NB4 (cell line): ENCODE measurements around the gene MACROD2.

Experiments
- DNase-seq: peaks from one replicate; pipeline ENCODE4 v3.0.0; 2010; ENCODE audit warnings: low read depth
- H3K4me3 ChIP-seq: one replicate; pipeline ENCODE4 v1.5.1; 2011; ENCODE audit warnings: mild to moderate bottlenecking, low read depth, low read length, moderate library complexity
- MYC ChIP-seq: IDR thresholded peaks from 2 replicates; pipeline ENCODE4 v1.6.1; 2011; ENCODE audit warnings: low read depth, low read length
- POLR2A ChIP-seq: IDR thresholded peaks from 2 replicates; pipeline ENCODE4 v1.6.1; 2011; ENCODE audit warnings: mild to moderate bottlenecking; ENCODE audit not compliant: insufficient read length; ENCODE audit errors: extremely low read depth
- TF ChIP-seq, protein P1 (sequence below): IDR thresholded peaks from 2 replicates; pipeline ENCODE4 v1.6.1; 2011; ENCODE audit warnings: low read depth, low read length
- TF ChIP-seq, protein P2 (sequence below): IDR thresholded peaks from one replicate; pipeline ENCODE4 v1.5.1; 2012; ENCODE audit warnings: low read depth, low read length

Gene MACROD2

DNA sequence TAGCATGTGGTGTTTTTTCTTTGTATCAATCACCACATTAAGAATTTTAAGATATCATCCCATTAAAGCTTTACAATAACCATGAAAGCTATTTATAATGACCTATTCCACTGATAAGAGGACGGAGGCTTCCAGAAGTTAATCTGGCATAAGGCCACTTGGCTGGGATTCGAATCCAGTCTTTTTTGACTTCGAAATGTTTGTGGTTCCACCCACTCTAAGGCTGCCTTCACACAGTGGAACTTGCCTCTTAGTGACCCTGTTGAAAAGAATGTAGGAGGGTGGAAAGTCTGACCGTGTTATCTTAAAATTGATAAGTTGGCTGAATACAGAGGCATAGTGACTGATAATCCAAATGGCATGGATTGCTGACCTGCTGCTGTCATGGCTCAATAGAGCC is 1618.2 kb downstream of the MACROD2 start:
- no peak for DNase-seq
- no peak for TF ChIP-seq POLR2A
- TF ChIP-seq, protein P1, sequence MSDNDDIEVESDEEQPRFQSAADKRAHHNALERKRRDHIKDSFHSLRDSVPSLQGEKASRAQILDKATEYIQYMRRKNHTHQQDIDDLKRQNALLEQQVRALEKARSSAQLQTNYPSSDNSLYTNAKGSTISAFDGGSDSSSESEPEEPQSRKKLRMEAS: no peak
- TF ChIP-seq, protein P2, sequence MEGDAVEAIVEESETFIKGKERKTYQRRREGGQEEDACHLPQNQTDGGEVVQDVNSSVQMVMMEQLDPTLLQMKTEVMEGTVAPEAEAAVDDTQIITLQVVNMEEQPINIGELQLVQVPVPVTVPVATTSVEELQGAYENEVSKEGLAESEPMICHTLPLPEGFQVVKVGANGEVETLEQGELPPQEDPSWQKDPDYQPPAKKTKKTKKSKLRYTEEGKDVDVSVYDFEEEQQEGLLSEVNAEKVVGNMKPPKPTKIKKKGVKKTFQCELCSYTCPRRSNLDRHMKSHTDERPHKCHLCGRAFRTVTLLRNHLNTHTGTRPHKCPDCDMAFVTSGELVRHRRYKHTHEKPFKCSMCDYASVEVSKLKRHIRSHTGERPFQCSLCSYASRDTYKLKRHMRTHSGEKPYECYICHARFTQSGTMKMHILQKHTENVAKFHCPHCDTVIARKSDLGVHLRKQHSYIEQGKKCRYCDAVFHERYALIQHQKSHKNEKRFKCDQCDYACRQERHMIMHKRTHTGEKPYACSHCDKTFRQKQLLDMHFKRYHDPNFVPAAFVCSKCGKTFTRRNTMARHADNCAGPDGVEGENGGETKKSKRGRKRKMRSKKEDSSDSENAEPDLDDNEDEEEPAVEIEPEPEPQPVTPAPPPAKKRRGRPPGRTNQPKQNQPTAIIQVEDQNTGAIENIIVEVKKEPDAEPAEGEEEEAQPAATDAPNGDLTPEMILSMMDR: no peak
- no peak for TF ChIP-seq MYC
- H3K4me3 ChIP-seq: no peak overlapping the region

DNA sequence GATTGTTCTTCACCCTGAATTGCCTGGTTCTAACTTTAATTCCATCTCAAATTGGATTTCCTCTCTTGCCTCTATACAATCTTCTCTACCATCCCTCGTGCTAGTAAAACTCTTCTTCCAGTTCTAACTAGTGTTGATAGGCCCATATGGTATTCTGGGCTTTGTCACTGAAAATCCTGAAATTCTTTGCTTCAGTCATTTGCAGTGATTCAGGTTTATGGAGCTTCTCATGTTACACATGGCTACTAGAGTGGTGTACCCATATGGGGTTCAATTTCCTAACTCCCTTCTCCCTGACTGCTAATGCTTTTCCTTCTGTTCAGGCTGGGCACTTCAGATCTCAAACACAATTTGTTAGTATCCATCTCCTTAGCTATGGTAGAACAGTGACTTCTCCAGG is 1621.3 kb downstream of the MACROD2 start:
- TF ChIP-seq, protein P2: no peak
- TF ChIP-seq POLR2A: no peak
- no peak for TF ChIP-seq MYC
- TF ChIP-seq, protein P1: no peak
- DNase-seq: no peak
- H3K4me3 ChIP-seq: no peak overlapping the region

DNA sequence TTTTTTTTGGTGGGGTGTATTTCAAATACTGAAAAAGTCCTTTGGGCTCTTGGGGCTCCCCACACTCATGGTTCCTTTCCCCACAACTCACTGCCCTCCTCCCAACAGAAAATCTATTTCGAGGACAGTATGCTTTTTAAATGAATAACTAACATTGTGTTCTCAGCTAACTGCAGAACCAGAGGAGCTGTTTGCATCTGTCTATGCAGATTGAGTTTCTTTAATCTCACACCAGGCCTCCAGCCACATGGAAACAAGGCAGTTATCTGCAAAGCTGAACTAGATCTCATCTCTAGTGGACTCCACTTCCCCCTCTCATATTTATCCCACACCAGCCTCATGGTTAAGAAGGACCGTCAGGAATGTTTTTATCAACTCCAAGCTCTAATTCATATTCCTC is 1622.8 kb downstream of the MACROD2 start:
- no peak overlapping the region for H3K4me3 ChIP-seq
- TF ChIP-seq, protein P2: no peak
- TF ChIP-seq, protein P1: no peak
- TF ChIP-seq MYC: no peak
- TF ChIP-seq POLR2A: no peak
- no peak for DNase-seq

DNA sequence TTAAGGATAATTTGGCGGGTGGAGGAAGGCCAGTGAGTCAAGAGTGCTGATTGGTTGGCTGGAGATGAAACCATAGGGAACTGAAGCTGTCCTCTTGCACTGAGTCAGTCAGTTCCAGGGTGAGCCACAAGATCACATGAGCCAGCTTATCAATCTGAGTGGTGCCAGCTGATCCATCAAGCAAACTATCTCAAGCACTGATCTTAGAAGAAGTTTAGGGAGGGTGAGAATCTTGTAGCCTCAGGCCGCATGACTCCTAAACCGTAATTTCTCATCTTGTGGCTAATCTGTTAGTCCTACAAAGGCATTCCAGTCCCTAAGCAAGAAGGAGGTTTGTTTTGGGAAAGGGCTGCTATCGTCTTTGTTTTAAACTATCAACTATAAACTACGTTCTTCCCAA is 1623.6 kb downstream of the MACROD2 start:
- no peak for DNase-seq
- H3K4me3 ChIP-seq: no peak overlapping the region
- TF ChIP-seq, protein P2: no peak
- TF ChIP-seq, protein P1: no peak
- TF ChIP-seq POLR2A: no peak
- TF ChIP-seq MYC: no peak

DNA sequence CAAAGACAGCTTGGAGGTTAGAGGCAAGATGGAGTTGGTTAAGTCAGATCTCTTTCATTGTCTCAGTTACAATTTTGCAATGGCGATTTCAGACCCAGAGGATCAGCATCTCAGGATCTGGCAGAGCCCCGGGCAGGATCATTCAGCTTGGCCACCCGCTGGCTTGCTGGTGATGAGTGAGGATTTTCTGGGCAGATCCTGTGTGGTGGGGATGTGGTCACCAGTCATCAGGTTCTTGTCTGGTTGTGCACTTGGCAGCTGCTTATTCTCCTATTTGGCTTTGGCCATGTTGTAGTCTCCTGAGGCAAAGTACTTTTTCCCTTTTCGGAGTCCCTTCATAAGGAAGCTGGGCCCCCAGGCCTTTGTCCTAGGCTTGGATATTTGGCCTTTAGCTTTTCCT is 1624.0 kb downstream of the MACROD2 start:
- H3K4me3 ChIP-seq: no peak overlapping the region
- TF ChIP-seq POLR2A (no peak), MYC (no peak)
- TF ChIP-seq, protein P2: no peak
- TF ChIP-seq, protein P1: no peak
- no peak for DNase-seq

DNA sequence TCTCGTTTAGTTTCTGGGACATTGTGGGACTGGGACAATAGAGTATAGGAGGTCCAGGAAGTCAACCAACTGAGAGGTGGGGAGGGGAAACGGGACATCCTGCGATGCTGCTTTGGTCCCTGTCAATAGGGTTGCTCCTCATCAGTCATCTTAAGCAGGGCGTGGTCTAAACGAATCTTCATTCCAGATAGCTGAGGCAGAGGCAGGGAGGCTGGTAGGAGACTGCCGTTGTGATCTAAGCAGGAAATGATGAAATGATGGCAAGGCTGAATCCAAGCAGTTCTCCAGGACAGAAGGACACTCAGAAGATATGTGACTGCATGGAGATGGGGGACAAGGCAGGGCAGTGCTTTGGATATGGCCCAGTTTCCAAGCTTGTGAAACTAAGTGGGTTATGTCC is 1624.5 kb downstream of the MACROD2 start:
- TF ChIP-seq POLR2A (no peak), MYC (no peak)
- TF ChIP-seq, protein P1: no peak
- TF ChIP-seq, protein P2: no peak
- DNase-seq: no peak
- no peak overlapping the region for H3K4me3 ChIP-seq
